H1 (cell line): ENCODE results near the gene REELD1.

Experiments used
- CTCF ChIP-seq, 3 experiments: IDR thresholded peaks; 1 replicate in 2 of 3; 2 replicates in 1 of 3; pipeline versions ENCODE4 v1.5.1 to v1.6.1; 2011; ENCODE audit warnings: low read length in 3 of 3, mild to moderate bottlenecking in 3 of 3, inconsistent platforms in 2 of 3, low read depth in 1 of 3, moderate library complexity in 1 of 3; ENCODE audit not compliant: insufficient read depth in 1 of 3; ENCODE audit errors: control extremely low read depth in 1 of 3
- EZH2 ChIP-seq: fragments of 200-600 bp; sonication (generic); IDR thresholded peaks from 2 replicates; pipeline ENCODE4 v1.7.1; 2012; ENCODE audit warnings: low read depth, mild to moderate bottlenecking, moderate library complexity, low read length, inconsistent platforms; ENCODE audit not compliant: severe bottlenecking
- NRF1 ChIP-seq: IDR thresholded peaks from 2 replicates; pipeline ENCODE4 v1.6.1; 2011; ENCODE audit warnings: mild to moderate bottlenecking, low read depth, low read length, improper control_type of control experiment
- POLR2A ChIP-seq, 2 experiments: IDR thresholded peaks; 1 replicate in 1 of 2; 2 replicates in 1 of 2; pipeline ENCODE4 v1.6.1; 2011; ENCODE audit warnings: low read depth in 2 of 2, low read length in 2 of 2, mild to moderate bottlenecking in 2 of 2; ENCODE audit errors: control extremely low read depth in 1 of 2
- RXRA ChIP-seq: IDR thresholded peaks from 2 replicates; pipeline ENCODE4 v1.6.1; 2011; ENCODE audit warnings: low read depth, mild to moderate bottlenecking, low read length, moderate library complexity; ENCODE audit not compliant: insufficient read depth
- ZNF274 ChIP-seq: IDR thresholded peaks from 2 replicates; pipeline ENCODE4 v1.7.0; 2012; ENCODE audit warnings: low read length, borderline replicate concordance; ENCODE audit errors: extremely low read depth

DNA sequence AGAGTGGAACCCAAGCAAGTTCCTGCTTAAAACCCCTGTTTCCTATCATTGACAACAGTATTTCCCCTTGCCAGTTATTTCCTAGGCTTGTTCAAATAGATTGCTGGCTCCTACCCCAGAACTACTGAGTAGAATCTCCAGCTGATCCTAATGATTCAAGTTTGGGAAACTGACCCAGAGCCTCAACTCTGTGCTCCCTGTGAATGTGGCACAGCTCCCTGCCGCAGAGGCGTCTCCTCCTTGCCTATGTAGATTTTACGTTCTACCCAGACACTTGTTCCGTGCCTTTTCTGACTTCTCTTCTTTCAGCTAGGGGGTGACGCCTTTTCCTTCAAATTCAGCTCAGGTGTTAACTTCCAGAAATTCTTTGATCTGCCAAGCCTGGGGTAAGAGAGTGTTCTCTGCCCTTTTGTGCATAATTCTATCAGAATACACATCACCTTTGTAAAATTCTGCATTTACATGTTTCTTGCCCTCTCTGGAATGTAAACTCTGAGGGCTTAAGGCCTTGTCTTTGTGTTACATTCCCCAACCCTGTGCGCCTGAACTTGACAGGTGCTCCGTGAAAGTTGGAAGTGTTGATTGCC lies 34.5 kb upstream of the REELD1 start:
- TF ChIP-seq POLR2A (IDR thresholded peaks at IDR 0.05; ENCODE audit: control extremely low read depth in 1 of 2, low read depth in 2 of 2, low read length in 2 of 2), result no peak
- TF ChIP-seq NRF1, result no peak
- no peak for TF ChIP-seq CTCF (IDR thresholded peaks at IDR 0.05; ENCODE audit: control extremely low read depth in 1 of 3, insufficient read depth in 1 of 3, low read depth in 1 of 3, low read length in 3 of 3)
- TF ChIP-seq RXRA, result no peak
- TF ChIP-seq EZH2, result no peak
- no peak for TF ChIP-seq ZNF274
